ENCODE measurements around the gene ATP5ME.

DNA sequence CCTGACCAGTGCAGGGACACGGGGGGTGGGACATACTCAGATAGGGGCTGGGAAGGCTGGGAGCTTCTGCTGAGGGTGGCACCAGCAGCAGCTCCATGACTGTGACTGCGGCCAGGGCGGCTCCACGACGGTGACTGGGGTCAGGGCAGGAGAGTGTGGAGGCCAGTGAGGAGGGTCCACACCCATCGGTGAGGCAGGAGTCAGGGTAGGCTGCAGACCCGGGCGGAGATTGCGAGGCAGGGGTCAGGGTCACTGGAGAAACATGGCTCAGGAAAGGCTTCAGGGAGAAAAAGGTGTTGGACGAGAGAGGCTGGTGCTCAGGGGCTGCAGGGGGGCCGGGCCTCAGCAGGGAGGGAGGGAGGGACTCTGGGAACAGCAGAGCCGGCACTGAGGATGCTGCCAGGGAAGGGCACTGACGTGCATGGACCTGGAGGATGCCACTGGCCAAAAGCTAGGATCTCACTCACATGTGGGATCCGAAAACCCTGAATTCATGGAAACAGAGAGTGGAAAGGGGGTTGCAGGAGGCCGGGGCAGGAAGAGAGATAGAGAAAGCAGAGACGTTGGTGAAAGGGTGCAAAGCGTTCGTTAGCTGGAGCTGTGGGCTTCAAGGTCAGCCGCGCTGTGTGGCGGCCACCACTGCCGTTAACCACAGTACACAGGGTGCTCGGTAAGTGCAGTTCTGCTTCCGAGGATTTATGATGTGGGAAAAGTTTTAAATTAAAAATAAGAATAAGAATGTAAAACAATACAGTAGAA is 22.0 kb downstream of the ATP5ME start:
- TF ChIP-seq, protein P1, sequence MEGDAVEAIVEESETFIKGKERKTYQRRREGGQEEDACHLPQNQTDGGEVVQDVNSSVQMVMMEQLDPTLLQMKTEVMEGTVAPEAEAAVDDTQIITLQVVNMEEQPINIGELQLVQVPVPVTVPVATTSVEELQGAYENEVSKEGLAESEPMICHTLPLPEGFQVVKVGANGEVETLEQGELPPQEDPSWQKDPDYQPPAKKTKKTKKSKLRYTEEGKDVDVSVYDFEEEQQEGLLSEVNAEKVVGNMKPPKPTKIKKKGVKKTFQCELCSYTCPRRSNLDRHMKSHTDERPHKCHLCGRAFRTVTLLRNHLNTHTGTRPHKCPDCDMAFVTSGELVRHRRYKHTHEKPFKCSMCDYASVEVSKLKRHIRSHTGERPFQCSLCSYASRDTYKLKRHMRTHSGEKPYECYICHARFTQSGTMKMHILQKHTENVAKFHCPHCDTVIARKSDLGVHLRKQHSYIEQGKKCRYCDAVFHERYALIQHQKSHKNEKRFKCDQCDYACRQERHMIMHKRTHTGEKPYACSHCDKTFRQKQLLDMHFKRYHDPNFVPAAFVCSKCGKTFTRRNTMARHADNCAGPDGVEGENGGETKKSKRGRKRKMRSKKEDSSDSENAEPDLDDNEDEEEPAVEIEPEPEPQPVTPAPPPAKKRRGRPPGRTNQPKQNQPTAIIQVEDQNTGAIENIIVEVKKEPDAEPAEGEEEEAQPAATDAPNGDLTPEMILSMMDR (conservative IDR thresholded peaks at IDR 0.05 in 1 of 2, IDR thresholded peaks at IDR 0.05 in 1 of 2; ENCODE audit: low read depth in 1 of 2, low read length in 2 of 2) = no peak
- TF ChIP-seq EZH2 (IDR thresholded peaks at IDR 0.05; ENCODE audit: low read length, missing control alignments) = no peak

Data from fibroblast of lung (primary cell).